Measurements from ENCODE around the gene IFT27.

DNA sequence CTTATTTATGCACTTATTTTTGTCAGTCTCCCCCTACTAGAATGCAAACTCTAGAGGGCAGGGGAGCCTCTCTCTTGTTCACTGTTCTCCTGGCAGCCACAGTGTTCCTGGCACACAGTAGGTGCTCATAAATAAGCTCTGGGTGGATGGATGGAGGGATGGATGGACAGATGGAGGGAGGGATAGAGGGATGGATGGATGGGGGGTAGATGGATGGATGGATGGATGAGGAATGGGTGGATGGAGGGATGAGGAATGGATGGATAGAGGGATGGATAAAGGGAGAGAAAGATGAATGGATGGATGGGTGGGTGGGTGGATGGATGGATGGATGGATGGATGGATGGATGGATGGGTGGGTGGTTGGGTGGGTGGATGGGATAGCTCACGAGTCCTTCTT, 27.4 kb upstream of the IFT27 start:
- TF ChIP-seq POLR2AphosphoS5 (IDR thresholded peaks at IDR 0.05) (no peak), EP300 (IDR thresholded peaks at IDR 0.05) (no peak)
- TF ChIP-seq, protein P1, sequence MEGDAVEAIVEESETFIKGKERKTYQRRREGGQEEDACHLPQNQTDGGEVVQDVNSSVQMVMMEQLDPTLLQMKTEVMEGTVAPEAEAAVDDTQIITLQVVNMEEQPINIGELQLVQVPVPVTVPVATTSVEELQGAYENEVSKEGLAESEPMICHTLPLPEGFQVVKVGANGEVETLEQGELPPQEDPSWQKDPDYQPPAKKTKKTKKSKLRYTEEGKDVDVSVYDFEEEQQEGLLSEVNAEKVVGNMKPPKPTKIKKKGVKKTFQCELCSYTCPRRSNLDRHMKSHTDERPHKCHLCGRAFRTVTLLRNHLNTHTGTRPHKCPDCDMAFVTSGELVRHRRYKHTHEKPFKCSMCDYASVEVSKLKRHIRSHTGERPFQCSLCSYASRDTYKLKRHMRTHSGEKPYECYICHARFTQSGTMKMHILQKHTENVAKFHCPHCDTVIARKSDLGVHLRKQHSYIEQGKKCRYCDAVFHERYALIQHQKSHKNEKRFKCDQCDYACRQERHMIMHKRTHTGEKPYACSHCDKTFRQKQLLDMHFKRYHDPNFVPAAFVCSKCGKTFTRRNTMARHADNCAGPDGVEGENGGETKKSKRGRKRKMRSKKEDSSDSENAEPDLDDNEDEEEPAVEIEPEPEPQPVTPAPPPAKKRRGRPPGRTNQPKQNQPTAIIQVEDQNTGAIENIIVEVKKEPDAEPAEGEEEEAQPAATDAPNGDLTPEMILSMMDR (IDR thresholded peaks at IDR 0.05), result no peak

All from gastroesophageal sphincter (tissue), 3 donors.